KOPT-K1 (cell line): ENCODE data around the gene MYLIP.

ENCODE experiments used
- H3K27ac ChIP-seq: fragments of 200-600 bp; sonication (generic); 2 replicates; pipeline ENCODE4 v1.5.1; 2016; ENCODE audit warnings: antibody characterized with exemption, mild to moderate bottlenecking, low read depth, low read length; ENCODE audit not compliant: poor library complexity, severe bottlenecking
- H3K36me3 ChIP-seq: fragments of 200-600 bp; sonication (generic); 2 replicates; pipeline ENCODE4 v1.5.1; 2017; ENCODE audit warnings: antibody characterized with exemption, mild to moderate bottlenecking, low read length, moderate library complexity; ENCODE audit not compliant: insufficient read depth
- H3K9me3 ChIP-seq: fragments of 200-600 bp; sonication (generic); 2 replicates; pipeline ENCODE4 v1.5.1; 2017; ENCODE audit warnings: antibody characterized with exemption, low read length, mild to moderate bottlenecking; ENCODE audit not compliant: insufficient read depth, poor library complexity, severe bottlenecking

The MYLIP gene

DNA sequence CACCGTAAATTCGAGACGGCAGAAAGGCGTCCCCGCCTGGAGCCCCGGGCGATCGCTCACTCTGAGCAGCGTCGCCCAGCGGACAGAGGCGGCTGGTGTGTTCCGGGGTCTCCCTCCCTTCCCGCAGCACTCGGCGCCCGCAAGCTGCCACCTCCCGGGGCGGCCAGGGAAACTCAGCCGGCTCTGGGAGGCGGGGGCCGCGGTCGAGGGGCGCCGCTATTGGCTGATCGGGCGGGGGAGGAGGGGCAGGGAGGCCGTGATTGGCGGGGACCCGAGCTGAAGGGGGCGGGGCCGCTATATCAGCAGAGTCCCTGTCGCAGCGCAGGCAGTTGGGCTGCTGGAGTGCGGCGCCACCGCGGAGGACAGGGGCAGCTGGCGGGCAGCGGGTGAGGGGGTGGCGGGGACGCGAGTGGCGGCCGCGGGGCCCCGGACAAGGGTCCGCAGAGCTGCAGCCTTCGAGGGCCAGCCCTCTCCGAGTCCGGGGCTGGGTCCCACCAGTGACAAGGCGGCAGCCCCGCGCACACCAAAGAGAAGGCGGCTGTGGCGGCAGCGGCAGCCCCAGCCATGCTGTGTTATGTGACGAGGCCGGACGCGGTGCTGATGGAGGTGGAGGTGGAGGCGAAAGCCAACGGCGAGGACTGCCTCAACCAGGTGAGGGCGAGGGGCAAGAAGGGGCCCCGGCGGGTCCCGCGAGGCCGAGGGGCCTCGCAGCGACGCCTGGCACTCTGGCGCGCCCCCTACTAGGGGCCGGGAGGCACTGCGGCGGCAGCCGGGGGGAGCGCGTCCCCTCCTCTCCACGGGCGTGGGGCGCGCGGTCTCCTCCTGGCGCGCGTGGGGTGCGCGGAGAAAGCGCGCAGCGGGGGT is at the start of gene MYLIP:
Gene MYLIP (plus strand): TSS at position 328 of the 864 bp plus-strand sequence. CDS start 237 bp downstream, at position 565.
- H3K27ac ChIP-seq: peak within 1 kb of the TSS; percentile 26

DNA sequence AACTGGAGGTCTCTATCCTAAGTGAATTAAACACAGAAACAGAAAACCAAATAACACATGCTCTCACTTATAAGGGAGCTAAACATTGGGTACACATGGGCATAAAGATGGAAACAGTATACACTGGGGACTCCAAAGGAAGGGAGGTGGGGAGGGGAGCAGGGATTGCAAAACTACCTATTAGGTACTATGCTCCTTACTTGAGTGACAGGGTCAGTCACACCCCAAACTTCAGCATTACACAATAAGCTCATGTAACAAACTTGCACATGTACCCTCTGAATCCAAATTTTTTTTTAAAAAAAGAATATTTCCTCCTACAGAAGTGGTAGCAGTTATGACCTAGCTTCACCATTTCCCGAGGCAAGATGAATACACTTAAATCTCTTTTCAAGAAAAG is 49.5 kb upstream of the MYLIP start:
- no peaks in the 10 kb centered on the region for H3K9me3 ChIP-seq
- H3K36me3 ChIP-seq: no peaks in the 10 kb centered on the region
- no peak overlapping the region for H3K27ac ChIP-seq

More for the DNA sequence above, at the start of gene MYLIP:
- no peaks in the 10 kb centered on the region for H3K36me3 ChIP-seq
- no peaks in the 10 kb centered on the region for H3K9me3 ChIP-seq

DNA sequence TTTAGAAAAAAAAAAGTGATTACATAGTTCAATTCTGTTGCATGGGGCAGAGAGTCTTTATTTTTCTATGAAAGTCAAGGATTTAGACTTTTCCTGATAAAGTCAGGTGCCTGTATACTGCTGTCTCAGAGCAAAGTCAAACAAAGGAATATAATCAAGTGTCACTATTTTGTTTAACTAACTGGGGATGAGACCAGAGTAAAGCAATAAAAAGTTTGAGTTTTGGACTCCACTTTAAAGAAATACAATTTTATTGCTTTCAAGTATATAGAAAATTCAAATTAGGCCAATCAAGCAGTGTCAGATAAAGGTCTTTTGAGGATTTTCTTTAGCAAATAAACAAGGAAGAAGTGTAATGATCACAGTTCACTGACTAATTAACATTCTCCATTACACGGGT is 48.7 kb upstream of the MYLIP start:
- Histone ChIP-seq H3K36me3 (no peaks in the 10 kb centered on the region), H3K27ac (no peak overlapping the region), H3K9me3 (no peaks in the 10 kb centered on the region)

DNA sequence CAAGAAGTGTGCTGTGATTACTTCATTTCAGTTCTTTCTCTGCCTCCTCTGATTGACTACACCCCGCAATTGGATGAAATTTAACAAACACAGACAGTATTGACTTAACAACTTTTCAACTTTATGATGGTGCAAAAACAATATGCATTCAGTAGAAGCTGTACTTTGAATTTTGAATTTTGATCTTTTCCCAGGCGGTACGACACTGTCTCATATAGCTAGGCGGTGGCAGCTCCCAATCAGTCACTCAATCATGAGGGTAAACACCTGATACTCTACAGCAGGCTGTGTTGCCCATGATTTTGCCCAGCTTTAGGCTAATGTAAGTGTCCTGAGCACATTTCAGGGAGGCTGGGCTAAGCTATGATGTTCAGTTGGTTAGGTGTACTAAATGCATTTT is 47.6 kb upstream of the MYLIP start:
- no peaks in the 10 kb centered on the region for H3K9me3 ChIP-seq
- H3K36me3 ChIP-seq: no peaks in the 10 kb centered on the region
- H3K27ac ChIP-seq: no peak overlapping the region

DNA sequence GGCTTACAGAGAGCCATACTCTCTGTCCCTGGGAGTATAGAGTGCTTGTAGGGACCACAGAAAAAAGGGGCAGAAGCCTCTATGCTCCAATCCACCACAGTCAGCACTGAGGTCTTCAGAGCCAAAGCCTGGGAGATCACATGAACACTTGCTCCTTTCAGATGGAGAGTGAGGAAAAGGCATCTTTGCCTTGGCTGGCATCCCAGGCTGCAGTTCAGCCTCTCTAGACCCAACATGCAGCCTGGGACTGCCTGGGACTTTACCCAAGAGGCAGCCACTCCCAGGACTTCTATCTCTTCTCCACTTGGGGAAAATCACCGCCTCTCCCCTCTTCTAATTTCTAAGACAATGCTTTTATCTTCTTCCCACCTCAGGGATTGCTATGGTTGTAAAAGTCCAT is 46.5 kb upstream of the MYLIP start:
- Histone ChIP-seq H3K27ac (no peak overlapping the region), H3K36me3 (no peaks in the 10 kb centered on the region), H3K9me3 (no peaks in the 10 kb centered on the region)

DNA sequence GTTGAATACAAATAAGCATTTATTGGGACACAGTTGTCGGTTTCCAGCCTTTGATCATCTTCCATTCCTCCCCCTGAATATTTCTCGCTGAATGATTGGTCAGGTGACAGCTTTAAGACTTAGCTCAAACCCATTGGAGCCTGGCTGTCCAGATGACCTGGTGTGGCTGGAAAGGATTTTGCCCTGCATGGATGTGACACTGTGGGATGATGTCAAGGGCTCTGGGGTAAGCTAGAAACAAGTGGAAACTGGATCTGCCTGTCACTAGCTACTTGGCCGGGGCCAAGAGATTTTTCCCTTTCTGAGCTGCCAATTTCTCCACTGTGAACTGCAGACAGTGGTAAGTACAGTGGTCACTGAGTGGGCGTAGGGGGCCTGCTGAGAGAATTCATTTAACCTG is 41.9 kb upstream of the MYLIP start:
- no peaks in the 10 kb centered on the region for H3K36me3 ChIP-seq
- H3K9me3 ChIP-seq: no peaks in the 10 kb centered on the region
- H3K27ac ChIP-seq: no peak overlapping the region

DNA sequence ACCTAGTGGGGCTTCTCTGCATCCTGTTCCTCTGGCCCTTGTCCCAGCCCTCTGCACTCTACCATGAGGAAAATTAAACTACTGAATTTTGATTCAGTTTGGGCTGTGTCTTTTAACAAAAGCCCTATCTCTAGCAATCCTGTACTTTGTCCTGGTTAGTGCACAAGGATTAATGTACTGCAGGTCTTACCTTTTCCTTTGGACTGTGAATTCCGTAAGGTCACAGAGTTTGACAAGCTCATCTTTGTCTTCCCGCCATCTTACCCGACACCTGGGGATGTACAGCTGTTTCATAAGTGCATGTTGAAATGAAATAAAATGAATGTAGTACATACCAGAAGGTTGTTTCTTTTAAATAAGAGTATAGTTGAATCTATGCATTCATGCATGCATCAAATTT is 41.5 kb upstream of the MYLIP start:
- no peaks in the 10 kb centered on the region for H3K9me3 ChIP-seq
- H3K27ac ChIP-seq: no peak overlapping the region
- no peaks in the 10 kb centered on the region for H3K36me3 ChIP-seq

DNA sequence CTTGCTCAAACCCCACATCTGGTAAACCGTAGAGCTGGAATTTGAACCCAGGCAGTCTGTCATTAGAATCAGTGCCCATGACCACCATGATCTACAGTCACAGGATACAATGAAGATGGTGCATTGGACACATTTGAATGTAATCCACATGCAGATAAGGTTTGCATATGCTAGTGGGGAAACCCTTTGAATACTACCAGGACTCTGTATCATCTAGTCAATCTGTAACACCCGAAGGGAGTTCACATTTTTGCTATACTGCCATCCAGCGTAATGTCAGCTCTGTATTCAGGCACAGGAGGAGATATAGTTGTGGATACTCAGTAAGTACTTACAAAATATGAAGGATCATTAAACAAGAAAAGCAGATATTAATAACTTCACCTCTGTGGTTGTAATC is 40.5 kb upstream of the MYLIP start:
- Histone ChIP-seq H3K36me3 (no peaks in the 10 kb centered on the region), H3K9me3 (no peaks in the 10 kb centered on the region), H3K27ac (no peak overlapping the region)

DNA sequence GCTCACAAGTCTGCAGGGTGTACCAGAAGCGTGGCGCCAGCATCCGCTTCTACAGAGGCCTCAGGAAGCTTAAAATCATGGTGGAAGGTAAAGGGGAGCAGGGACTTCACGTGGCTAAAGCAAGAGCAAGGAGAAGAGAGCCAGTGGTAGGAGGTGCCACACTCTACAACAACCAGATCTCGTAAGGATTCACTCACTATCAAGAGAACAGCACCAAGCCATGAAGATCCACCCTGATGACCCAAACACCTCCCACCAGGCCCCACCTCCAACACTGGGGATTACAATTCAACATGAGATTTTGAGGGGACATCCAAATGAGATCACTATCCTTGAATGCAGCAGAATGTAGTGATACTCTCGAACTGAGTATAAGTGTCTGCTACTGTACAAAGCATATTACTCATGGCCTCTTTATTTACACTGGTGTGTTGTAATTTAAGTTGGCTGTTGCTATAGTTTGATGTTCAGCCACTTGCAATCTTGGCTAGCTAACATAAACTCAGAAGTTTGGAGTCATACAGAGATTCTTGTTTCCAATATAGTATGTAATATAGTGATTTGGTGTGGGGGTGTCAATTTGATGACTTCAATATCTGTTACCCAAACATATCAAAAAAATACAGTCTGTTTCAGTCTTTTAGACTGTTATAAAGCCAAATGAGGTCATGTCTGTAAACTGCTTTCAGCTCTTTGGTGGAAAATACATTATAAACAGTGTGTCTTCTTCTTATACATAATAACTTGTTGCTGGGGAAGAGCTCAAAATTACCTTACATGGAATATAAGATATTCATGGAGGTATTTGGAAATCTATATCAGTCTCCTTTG is 39.4 kb upstream of the MYLIP start:
- H3K27ac ChIP-seq: no peak overlapping the region
- H3K9me3 ChIP-seq: no peaks in the 10 kb centered on the region
- no peaks in the 10 kb centered on the region for H3K36me3 ChIP-seq

DNA sequence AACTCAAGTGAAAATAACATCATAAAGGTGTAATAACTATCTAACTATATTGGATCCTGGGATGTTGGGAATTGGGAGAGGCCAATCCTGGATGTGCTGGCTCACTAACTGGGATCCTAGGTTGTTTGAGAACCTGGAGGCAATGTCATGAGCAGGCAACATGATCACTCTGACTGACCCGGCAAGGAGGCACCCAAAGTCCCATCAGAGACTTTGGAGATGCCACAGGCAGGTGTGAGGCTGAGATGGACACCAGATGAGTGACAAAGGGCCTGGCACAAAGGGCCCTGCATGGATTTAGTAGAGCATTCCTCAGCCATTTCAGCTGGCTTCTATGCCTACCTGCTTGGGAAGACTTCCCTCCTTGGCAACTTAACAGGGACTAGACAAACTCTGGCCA is 38.4 kb upstream of the MYLIP start:
- no peaks in the 10 kb centered on the region for H3K36me3 ChIP-seq
- H3K9me3 ChIP-seq: no peaks in the 10 kb centered on the region
- no peak overlapping the region for H3K27ac ChIP-seq

DNA sequence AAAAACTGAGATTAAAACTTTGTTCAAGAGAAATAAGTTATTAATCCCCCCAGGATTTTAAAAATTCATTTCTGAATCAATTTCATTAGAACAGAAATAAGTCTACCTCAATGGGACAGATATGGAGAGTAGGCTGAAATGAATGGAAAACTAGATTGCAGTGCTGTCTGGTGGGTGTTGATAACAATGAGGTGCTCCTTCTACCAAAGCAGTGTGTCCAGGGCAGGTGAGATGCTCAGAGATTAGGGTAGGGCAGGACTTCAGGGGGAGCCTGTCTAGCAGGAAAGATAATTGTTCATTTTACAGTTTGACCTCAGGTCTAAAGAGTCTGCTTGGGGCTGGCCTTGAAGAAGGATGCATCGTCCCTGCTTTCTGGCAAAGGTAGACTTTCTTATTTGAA is 38.0 kb upstream of the MYLIP start:
- Histone ChIP-seq H3K36me3 (no peaks in the 10 kb centered on the region), H3K27ac (no peak overlapping the region), H3K9me3 (no peaks in the 10 kb centered on the region)

DNA sequence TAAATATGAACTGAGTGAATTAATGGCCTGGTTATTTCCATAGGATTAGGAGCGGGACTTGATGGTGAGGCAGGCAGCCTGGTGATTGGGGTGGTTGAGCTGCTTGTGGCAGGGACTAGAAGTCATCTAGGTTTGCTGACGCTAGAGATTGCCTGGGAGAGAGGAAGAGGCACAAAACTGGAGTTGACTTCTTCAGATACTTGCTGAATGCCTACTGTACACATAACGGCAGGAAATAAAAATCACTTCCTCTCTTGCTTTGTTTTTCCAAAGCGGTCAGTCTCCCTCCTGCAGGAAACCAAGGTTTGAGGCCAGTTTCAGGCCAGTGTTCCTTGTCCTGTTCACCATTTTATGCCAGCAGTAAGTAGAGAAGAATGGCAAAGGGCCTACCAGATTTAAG is 36.7 kb upstream of the MYLIP start:
- no peaks in the 10 kb centered on the region for H3K36me3 ChIP-seq
- H3K9me3 ChIP-seq: no peaks in the 10 kb centered on the region
- no peak overlapping the region for H3K27ac ChIP-seq

DNA sequence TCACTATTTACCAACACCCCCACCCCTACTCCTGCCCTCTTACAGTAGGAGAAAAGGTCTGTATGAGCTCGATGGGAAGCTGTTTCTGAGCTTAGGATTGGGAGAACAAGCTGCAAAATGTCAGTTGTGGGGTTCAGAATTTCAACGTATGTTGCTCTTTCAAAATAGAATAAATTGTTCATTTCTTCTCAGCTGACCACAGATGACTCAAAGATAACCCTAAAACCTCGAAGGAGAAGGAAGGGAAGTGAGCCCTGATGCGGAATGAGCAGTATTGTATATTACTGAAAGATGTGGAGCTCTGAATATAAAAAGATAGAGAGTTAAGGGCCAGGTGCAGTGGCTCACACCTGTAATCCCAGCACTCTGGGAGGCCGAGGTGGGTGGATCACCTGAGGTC is 35.9 kb upstream of the MYLIP start:
- H3K27ac ChIP-seq: no peak overlapping the region
- H3K9me3 ChIP-seq: no peaks in the 10 kb centered on the region
- no peaks in the 10 kb centered on the region for H3K36me3 ChIP-seq

DNA sequence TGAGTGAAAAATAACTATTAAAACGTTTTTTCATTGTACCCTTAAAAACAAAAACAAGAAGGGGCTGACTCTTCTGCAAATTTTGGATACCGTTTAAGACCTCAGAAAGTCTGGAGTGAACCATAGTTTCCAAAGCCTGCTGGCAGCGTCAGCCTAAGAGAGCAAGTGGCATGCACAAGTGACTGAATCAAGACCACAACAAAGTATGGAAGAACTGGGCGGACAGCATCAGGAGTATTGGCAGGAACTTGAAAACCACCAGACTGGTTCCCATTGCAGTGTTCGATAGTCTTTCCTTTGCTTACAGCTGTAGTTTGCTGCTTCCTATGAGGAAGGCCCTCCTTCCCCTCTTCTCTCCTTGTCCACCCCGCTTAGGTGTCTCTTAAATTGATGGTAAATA is 33.7 kb upstream of the MYLIP start:
- no peaks in the 10 kb centered on the region for H3K36me3 ChIP-seq
- no peaks in the 10 kb centered on the region for H3K9me3 ChIP-seq
- no peak overlapping the region for H3K27ac ChIP-seq

DNA sequence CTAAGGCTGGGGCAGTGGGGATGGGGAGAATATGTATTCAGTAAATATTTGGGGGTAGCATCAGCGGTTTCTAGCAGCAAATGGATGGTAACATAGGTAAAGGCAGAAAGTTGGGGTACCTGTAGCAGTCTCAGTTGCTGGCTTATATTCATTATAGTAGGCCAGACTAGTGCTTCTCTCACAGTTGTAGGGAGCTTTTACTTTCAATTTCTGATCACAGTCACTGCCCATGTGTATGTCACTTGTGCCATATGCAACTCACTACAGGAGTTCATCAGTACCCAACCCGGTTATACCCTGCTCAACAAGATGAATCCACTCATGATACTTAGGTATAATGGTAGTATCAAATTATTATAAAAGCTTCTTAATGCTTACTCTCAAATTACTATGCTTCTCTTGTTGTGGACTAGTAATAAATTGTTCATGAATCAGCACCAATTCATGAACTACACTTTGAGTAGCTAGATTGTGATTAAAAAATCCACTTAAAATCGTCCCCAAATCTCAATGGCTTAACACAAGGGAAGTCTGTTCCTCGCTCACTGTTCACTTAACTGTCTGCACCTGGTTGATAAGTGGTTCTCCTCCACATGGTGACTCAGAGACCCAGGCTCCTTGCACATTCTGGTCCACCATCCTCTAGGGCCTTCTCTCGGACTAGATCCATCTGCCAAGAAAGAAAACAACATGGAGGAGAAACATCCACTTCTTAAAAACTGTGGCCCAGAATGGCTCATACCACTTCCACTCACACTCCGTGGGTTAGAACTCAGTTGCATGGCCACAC is 31.3 kb upstream of the MYLIP start:
- Histone ChIP-seq H3K27ac (no peak overlapping the region), H3K36me3 (no peaks in the 10 kb centered on the region), H3K9me3 (no peaks in the 10 kb centered on the region)
